Fibroblast of lung (primary cell): ENCODE measurements around the gene F2RL3. TPM values are rescaled to one million over a fixed set of nuclear protein-coding genes. Genes with fewer than 3 reads are reported as not detected.

Source experiments
- DNase-seq, 2 donors: peaks; one replicate each; pipeline versions ENCODE4 v3.0.0 to v3.0.0-alpha.2; 2010; ENCODE audit warnings: low read depth in 2 of 2
- H2AFZ ChIP-seq: 2 replicates; pipeline ENCODE4 v1.5.1; 2012; ENCODE audit warnings: low read length, control low read depth, inconsistent platforms
- H3K27ac ChIP-seq: 2 replicates; pipeline ENCODE4 v1.5.1; 2011; ENCODE audit warnings: low read length, control low read depth; ENCODE audit not compliant: insufficient read depth
- H3K27me3 ChIP-seq: 2 replicates; pipeline ENCODE4 v1.5.1; 2011; ENCODE audit warnings: mild to moderate bottlenecking, low read length; ENCODE audit not compliant: control insufficient read depth, insufficient read depth
- H3K36me3 ChIP-seq: 2 replicates; pipeline ENCODE4 v1.5.1; 2011; ENCODE audit warnings: low read length; ENCODE audit not compliant: control insufficient read depth, insufficient read depth
- H3K4me1 ChIP-seq: 2 replicates; pipeline ENCODE4 v1.5.1; 2011; ENCODE audit warnings: low read length; ENCODE audit not compliant: control insufficient read depth, insufficient read depth; ENCODE audit errors: extremely low read depth
- H3K4me2 ChIP-seq: 2 replicates; pipeline ENCODE4 v1.5.1; 2011; ENCODE audit warnings: low read length, control low read depth; ENCODE audit not compliant: insufficient read depth; ENCODE audit errors: extremely low read depth
- H3K4me3 ChIP-seq, 4 experiments: fragments of 200-600 bp in 1 of 4; sonication (generic) in 1 of 4; replicated peaks in 1 of 4; 2 replicates each; pipeline ENCODE4 v1.5.1; 2011 to 2016; ENCODE audit warnings: low read length in 4 of 4, low read depth in 3 of 4, mild to moderate bottlenecking in 3 of 4, control low read depth in 2 of 4, inconsistent platforms in 1 of 4, mixed read lengths in 1 of 4; ENCODE audit not compliant: insufficient read depth in 1 of 4; ENCODE audit errors: control extremely low read depth in 1 of 4
- H3K79me2 ChIP-seq: 2 replicates; pipeline ENCODE4 v1.5.1; 2012; ENCODE audit warnings: mild to moderate bottlenecking, low read length, inconsistent platforms; ENCODE audit not compliant: control insufficient read depth, insufficient read depth
- H3K9ac ChIP-seq: 2 replicates; pipeline ENCODE4 v1.5.1; 2011; ENCODE audit warnings: mild to moderate bottlenecking, low read length, control low read depth; ENCODE audit not compliant: insufficient read depth
- H3K9me3 ChIP-seq: 2 replicates; pipeline ENCODE4 v1.5.1; 2012; ENCODE audit warnings: low read depth, low read length; ENCODE audit not compliant: control insufficient read depth, insufficient read depth
- H4K20me1 ChIP-seq: 2 replicates; pipeline ENCODE4 v1.5.1; 2011; ENCODE audit warnings: low read length; ENCODE audit not compliant: control insufficient read depth, insufficient read depth; ENCODE audit errors: extremely low read depth
- EZH2 ChIP-seq: IDR thresholded peaks from 2 replicates; pipeline ENCODE4 v1.5.1; 2012; ENCODE audit warnings: low read length, control low read depth, mild to moderate bottlenecking; ENCODE audit errors: missing control alignments
- polyA plus RNA-seq, 2 donors: library from polyadenylated mRNA; depleted of rRNA in 1 of 2; stranded (reverse) in 1 of 2; unstranded in 1 of 2; fragments of >200 nt; gene quantifications; 2 replicates each; pipeline ENCODE4 v1.2.1, GENCODE V29; 2011 to 2012; ENCODE audit warnings: missing spikeins in 1 of 2
- total RNA-seq: library from RNA; depleted of rRNA; stranded (reverse); fragments of >200 nt; gene quantifications from 2 replicates; pipeline ENCODE4 v1.2.1, GENCODE V29; 2014
- TF ChIP-seq, protein P1 (sequence below), 2 donors: IDR thresholded peaks in 1 of 2; conservative IDR thresholded peaks in 1 of 2; 1 replicate in 1 of 2; 2 replicates in 1 of 2; pipeline ENCODE4 v1.5.1; 2011 to 2012; ENCODE audit warnings: low read length in 2 of 2, control low read depth in 1 of 2, inconsistent platforms in 1 of 2, low read depth in 1 of 2, mild to moderate bottlenecking in 1 of 2

The F2RL3 gene
- total and polyA plus RNA-seq, 2 donors (not counting 1 experiment from before 2014, with no cell fraction given) = under 0.01 to 0.01 TPM

DNA sequence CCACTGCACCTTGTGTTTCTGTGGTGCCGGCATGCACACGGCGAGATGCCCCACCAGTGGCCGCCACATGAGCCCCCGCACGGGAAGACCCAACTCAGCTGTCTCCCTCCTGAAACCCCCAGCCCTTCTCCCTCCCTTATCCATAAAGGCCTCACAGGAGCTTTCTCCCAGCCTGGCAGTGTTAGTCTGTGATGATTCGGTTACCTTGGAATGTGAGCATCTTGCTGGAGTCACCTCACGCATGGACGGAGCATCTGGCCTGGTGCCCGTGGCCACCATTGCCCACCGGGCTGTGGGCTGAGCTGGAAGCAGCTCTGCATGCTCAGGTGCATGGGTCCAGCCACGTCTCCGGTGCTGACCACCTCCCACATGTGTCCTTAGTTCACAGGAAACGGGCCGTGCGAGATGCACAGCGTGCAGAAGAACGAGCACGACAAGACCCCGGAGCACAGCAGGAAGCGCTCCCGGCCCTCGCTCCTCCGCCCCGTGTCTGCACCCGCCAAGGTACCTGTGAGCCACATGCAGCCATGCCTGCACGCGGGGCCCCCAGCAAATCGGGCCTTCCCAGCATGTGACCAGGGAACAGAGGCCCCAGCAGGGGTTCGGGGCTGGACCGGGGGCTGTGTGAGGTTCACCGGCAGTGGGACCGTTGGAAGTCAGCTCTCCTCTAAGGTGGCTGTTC, 37.6 kb upstream of the F2RL3 start:
- H2AFZ ChIP-seq = no peak overlapping the region
- no peak overlapping the region for H3K4me2 ChIP-seq
- peaks cover 8% of the 10 kb centered on the region for H3K4me1 ChIP-seq
- H3K4me3 ChIP-seq = no peak overlapping the region
- H3K79me2 ChIP-seq = no peaks in the 10 kb centered on the region
- no peaks in the 10 kb centered on the region for H3K27me3 ChIP-seq
- H3K27ac ChIP-seq = peak overlapping the region; percentile 13
- no peaks in the 10 kb centered on the region for H3K9me3 ChIP-seq
- TF ChIP-seq EZH2 = no peak
- TF ChIP-seq, protein P1, sequence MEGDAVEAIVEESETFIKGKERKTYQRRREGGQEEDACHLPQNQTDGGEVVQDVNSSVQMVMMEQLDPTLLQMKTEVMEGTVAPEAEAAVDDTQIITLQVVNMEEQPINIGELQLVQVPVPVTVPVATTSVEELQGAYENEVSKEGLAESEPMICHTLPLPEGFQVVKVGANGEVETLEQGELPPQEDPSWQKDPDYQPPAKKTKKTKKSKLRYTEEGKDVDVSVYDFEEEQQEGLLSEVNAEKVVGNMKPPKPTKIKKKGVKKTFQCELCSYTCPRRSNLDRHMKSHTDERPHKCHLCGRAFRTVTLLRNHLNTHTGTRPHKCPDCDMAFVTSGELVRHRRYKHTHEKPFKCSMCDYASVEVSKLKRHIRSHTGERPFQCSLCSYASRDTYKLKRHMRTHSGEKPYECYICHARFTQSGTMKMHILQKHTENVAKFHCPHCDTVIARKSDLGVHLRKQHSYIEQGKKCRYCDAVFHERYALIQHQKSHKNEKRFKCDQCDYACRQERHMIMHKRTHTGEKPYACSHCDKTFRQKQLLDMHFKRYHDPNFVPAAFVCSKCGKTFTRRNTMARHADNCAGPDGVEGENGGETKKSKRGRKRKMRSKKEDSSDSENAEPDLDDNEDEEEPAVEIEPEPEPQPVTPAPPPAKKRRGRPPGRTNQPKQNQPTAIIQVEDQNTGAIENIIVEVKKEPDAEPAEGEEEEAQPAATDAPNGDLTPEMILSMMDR (conservative IDR thresholded peaks at IDR 0.05 in 1 of 2, IDR thresholded peaks at IDR 0.05 in 1 of 2; ENCODE audit: low read depth in 1 of 2, low read length in 2 of 2) = no peak
- H4K20me1 ChIP-seq = no peaks in the 10 kb centered on the region
- DNase-seq = peak in 1 of 2 donors; percentile 82
- H3K9ac ChIP-seq = no peak overlapping the region
- H3K36me3 ChIP-seq = peaks cover 29% of the 10 kb centered on the region

DNA sequence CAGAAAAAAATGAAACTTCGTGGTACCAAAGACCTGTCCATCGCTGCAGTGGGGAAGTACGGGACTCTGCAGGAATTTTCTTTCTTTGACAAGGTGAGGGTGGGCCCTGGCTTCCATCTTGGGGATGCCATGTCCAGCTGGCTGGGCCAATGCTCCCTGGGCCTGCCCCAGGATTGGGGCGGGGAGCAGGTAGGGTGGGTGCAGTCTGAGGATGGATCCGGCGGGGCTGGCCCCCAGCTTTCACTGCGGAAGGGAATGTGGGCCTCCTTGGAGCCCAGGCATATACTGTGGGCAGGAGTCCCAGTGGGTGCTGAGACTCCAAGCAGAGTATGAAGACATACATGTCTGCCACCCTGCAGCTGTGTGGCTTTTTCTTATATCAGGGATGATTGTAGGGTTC, 35.7 kb upstream of the F2RL3 start:
- H4K20me1 ChIP-seq = no peaks in the 10 kb centered on the region
- H3K79me2 ChIP-seq = no peaks in the 10 kb centered on the region
- H3K27ac ChIP-seq = no peak overlapping the region
- H3K4me3 ChIP-seq = no peak overlapping the region
- TF ChIP-seq, protein P1 (conservative IDR thresholded peaks at IDR 0.05 in 1 of 2, IDR thresholded peaks at IDR 0.05 in 1 of 2; ENCODE audit: low read depth in 1 of 2, low read length in 2 of 2) = no peak
- TF ChIP-seq EZH2 = no peak
- DNase-seq = no peak
- peaks cover 17% of the 10 kb centered on the region for H3K36me3 ChIP-seq
- no peaks in the 10 kb centered on the region for H3K27me3 ChIP-seq
- H3K9me3 ChIP-seq = no peaks in the 10 kb centered on the region
- no peak overlapping the region for H3K4me2 ChIP-seq
- H2AFZ ChIP-seq = no peak overlapping the region
- H3K4me1 ChIP-seq = peaks cover 8% of the 10 kb centered on the region
- H3K9ac ChIP-seq = no peak overlapping the region

DNA sequence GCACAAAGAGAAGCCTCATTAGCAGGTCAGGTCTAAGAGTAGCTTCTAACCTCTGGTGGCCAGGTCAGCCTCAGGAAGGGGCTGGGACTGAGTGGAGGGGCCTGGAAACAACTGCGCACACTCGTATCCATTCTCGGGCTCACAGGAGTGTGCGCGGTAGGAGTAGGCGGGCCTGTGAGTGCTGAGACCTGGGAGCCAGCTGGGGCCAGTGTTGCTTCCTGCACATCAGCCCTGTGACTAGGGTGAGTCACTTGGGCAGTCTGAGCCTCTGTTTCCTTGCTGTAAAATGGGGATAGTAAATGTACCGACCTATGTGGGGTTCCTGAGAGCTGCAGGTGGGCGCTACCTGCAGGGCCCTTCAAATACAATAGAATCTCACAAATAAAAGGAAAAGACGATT, 32.7 kb upstream of the F2RL3 start:
- Histone ChIP-seq H3K4me2 (no peak overlapping the region), H3K4me3 (no peak overlapping the region), H2AFZ (no peak overlapping the region), H4K20me1 (no peaks in the 10 kb centered on the region), H3K36me3 (peaks cover 11% of the 10 kb centered on the region), H3K27ac (no peak overlapping the region), H3K9me3 (no peaks in the 10 kb centered on the region), H3K4me1 (no peaks in the 10 kb centered on the region), H3K9ac (no peak overlapping the region), H3K79me2 (no peaks in the 10 kb centered on the region), H3K27me3 (no peaks in the 10 kb centered on the region)
- DNase-seq = no peak
- TF ChIP-seq, protein P1 (conservative IDR thresholded peaks at IDR 0.05 in 1 of 2, IDR thresholded peaks at IDR 0.05 in 1 of 2; ENCODE audit: low read depth in 1 of 2, low read length in 2 of 2) = no peak
- TF ChIP-seq EZH2 = no peak
